HepG2 (cell line): ENCODE measurements around the gene PGPEP1. TPM values are rescaled to one million over a fixed set of nuclear protein-coding genes. Genes with fewer than 3 reads are reported as not detected.

ENCODE experiments used
- ATAC-seq: fragments of 200-7000 bp; cut with Tn5 transposase; 3 replicates; pipeline ENCODE4 v1.9.1; 2020; ENCODE audit warnings: mild to moderate bottlenecking, moderate library complexity
- BruUV-seq: library from RNA; stranded (reverse); fragments of 400-500 nt; replicated peaks from 2 replicates; lab custom pipeline; 2021; lab: Mats Ljungman, UMichigan
- CTCF ChIA-PET: fragments of 300-600 bp; formaldehyde crosslinking; extraction: SDS; loops from one replicate; lab custom pipeline; 2021; ENCODE audit warnings: low total read pairs, inconsistent platforms, low intra/inter-chr PET ratio; lab: Yijun Ruan, JAX
- POLR2A ChIA-PET: fragments of 350-600 bp; sonication (Branson Sonifier 250); formaldehyde crosslinking; loops from one replicate; lab custom pipeline; 2020; ENCODE audit warnings: antibody characterized with exemption, inconsistent platforms; lab: Yijun Ruan, JAX
- DNase-seq: peaks from one replicate; pipeline ENCODE4 v3.0.0-alpha.2; 2015; ENCODE audit warnings: low spot score
- FAIRE-seq: peaks from 3 replicates; lab custom pipeline; 2011; peaks lifted over from hg19 to GRCh38; lab: Jason Lieb, UNC
- H2AFZ ChIP-seq: one replicate; pipeline ENCODE4 v1.6.1; 2011; ENCODE audit warnings: low read length, inconsistent platforms
- H3K27ac ChIP-seq: fragments of 300-600 bp; 3 replicates; pipeline ENCODE4 v1.8.0; 2011; ENCODE audit warnings: mixed run types, mild to moderate bottlenecking, mixed read lengths, low read length, inconsistent platforms; ENCODE audit not compliant: insufficient read depth; ENCODE audit errors: extremely low read length
- H3K27me3 ChIP-seq, 2 experiments: fragments of 200-600 bp in 1 of 2; 2 replicates in 1 of 2; 3 replicates in 1 of 2; pipeline versions ENCODE4 v1.6.0 to v1.8.0; 2011; ENCODE audit warnings: low read length in 2 of 2, mild to moderate bottlenecking in 2 of 2, moderate library complexity in 2 of 2, inconsistent platforms in 1 of 2; ENCODE audit not compliant: insufficient read depth in 2 of 2, control insufficient read depth in 1 of 2
- H3K36me3 ChIP-seq, 2 experiments: fragments of 200-600 bp in 1 of 2; replicated peaks in 1 of 2; 2 replicates in 1 of 2; 3 replicates in 1 of 2; pipeline versions ENCODE4 v1.5.1 to v1.8.0; 2011; ENCODE audit warnings: low read length in 2 of 2, inconsistent platforms in 1 of 2; ENCODE audit not compliant: insufficient read depth in 2 of 2, control insufficient read depth in 1 of 2
- H3K4me1 ChIP-seq: 2 replicates; pipeline ENCODE4 v1.5.1; 2012; ENCODE audit warnings: low read length, inconsistent platforms; ENCODE audit not compliant: insufficient read depth
- H3K4me2 ChIP-seq: 2 replicates; pipeline ENCODE4 v1.6.0; 2011; ENCODE audit warnings: low read depth, low read length, inconsistent platforms
- H3K4me3 ChIP-seq, 3 experiments: fragments of 200-600 bp in 1 of 3; sonication (generic), shearing (Covaris generic) in 1 of 3; replicated peaks in 1 of 3; 2 replicates each; pipeline ENCODE4 v1.5.1; 2011 to 2016; ENCODE audit warnings: low read length in 3 of 3, inconsistent platforms in 2 of 3, low read depth in 2 of 3, mild to moderate bottlenecking in 2 of 3, control low read depth in 1 of 3, mixed read lengths in 1 of 3; ENCODE audit not compliant: insufficient read depth in 1 of 3
- H3K79me2 ChIP-seq: one replicate; pipeline ENCODE4 v1.6.1; 2011; ENCODE audit warnings: low read length, inconsistent platforms; ENCODE audit not compliant: insufficient read depth
- H3K9ac ChIP-seq: 2 replicates; pipeline ENCODE4 v1.6.0; 2011; ENCODE audit warnings: mild to moderate bottlenecking, low read depth, low read length, inconsistent platforms; ENCODE audit not compliant: insufficient read depth
- H3K9me3 ChIP-seq: 2 replicates; pipeline ENCODE4 v1.5.1; 2012; ENCODE audit warnings: mild to moderate bottlenecking, low read length
- H4K20me1 ChIP-seq: 2 replicates; pipeline ENCODE4 v1.6.0; 2011; ENCODE audit warnings: inconsistent platforms, mild to moderate bottlenecking, low read length, moderate library complexity; ENCODE audit not compliant: insufficient read depth
- ATM ChIP-seq: fragments of 450-650 bp; IDR thresholded peaks from 2 replicates; pipeline ENCODE4 v1.7.1; 2017; ENCODE audit warnings: mild to moderate bottlenecking, borderline replicate concordance
- CENPX ChIP-seq: sonication (generic); formaldehyde crosslinking; IDR thresholded peaks from 2 replicates; pipeline ENCODE4 v1.9.0; 2021; ENCODE audit warnings: mild to moderate bottlenecking, missing genetic modification reagents, moderate library complexity
- EED ChIP-seq: sonication (generic); formaldehyde crosslinking; IDR thresholded peaks from 2 replicates; pipeline ENCODE4 v1.5.0; 2020; ENCODE audit warnings: mild to moderate bottlenecking, missing genetic modification reagents
- ETV6 ChIP-seq: sonication (generic); formaldehyde crosslinking; conservative IDR thresholded peaks from 2 replicates; pipeline ENCODE4 v1.4.0; 2020; ENCODE audit warnings: missing genetic modification reagents
- ISX ChIP-seq: sonication (generic); formaldehyde crosslinking; conservative IDR thresholded peaks from 2 replicates; pipeline ENCODE4 v1.5.0; 2020; ENCODE audit warnings: missing genetic modification reagents
- KDM5A ChIP-seq: fragments of 200-600 bp; sonication (generic); IDR thresholded peaks from 2 replicates; pipeline ENCODE4 v1.7.0; 2018; ENCODE audit warnings: antibody characterized with exemption, mild to moderate bottlenecking, low read length, borderline replicate concordance
- PHF20 ChIP-seq: sonication (generic); formaldehyde crosslinking; IDR thresholded peaks from 2 replicates; pipeline ENCODE4 v1.5.0; 2020; ENCODE audit warnings: mild to moderate bottlenecking, missing genetic modification reagents
- POGZ ChIP-seq: sonication (generic); formaldehyde crosslinking; IDR thresholded peaks from 2 replicates; pipeline ENCODE4 v1.4.0; 2020; ENCODE audit warnings: mild to moderate bottlenecking, missing genetic modification reagents
- SATB2 ChIP-seq: sonication (generic); formaldehyde crosslinking; IDR thresholded peaks from 2 replicates; pipeline ENCODE4 v1.5.0; 2020; ENCODE audit warnings: missing genetic modification reagents
- SETDB1 ChIP-seq: sonication (generic); formaldehyde crosslinking; IDR thresholded peaks from 2 replicates; pipeline ENCODE4 v1.5.1; 2020; ENCODE audit warnings: missing genetic modification reagents, mild to moderate bottlenecking, borderline replicate concordance
- SP5 ChIP-seq: IDR thresholded peaks from 2 replicates; pipeline ENCODE4 v1.6.1; 2016; ENCODE audit warnings: low read depth, borderline replicate concordance
- ZBTB1 ChIP-seq: sonication (generic); formaldehyde crosslinking; IDR thresholded peaks from 2 replicates; pipeline ENCODE4 v1.4.0; 2020; ENCODE audit warnings: missing genetic modification reagents, borderline replicate concordance
- ZBTB38 ChIP-seq: sonication (generic); formaldehyde crosslinking; IDR thresholded peaks from 2 replicates; pipeline ENCODE4 v1.5.1; 2020; ENCODE audit warnings: mild to moderate bottlenecking, missing genetic modification reagents
- WGBS: methylation state at CpG from one replicate; pipeline ENCODE4 v1.1.6; 2017; ENCODE audit warnings: low lambda C conversion rate; 5-methylcytosine and 5-hydroxymethylcytosine counted together
- in situ Hi-C: cut with HindIII; loops from 2 replicates; pipeline ENCODE4 v1.10.0; 2017; ENCODE audit warnings: low pct_unique_long_range_greater_than_20kb; ENCODE audit not compliant: extremely low pct_ligation_motif_present
- intact Hi-C: fragments of 100-400 bp; cut with micrococcal nuclease; formaldehyde crosslinking; loops from one replicate; pipeline ENCODE4 v1.10.0; 2022; ENCODE audit not compliant: unreplicated experiment
- polyA plus RNA-seq, 8 experiments: library from polyadenylated mRNA; depleted of rRNA in 3 of 8; stranded (reverse) in 7 of 8; unstranded in 1 of 8; fragments of >200 nt; fragmentation: Illumina TruSeq in 4 of 8; extraction: Trizol in 4 of 8; gene quantifications; 2 replicates each; pipeline versions ENCODE4 v1.2.1 to v1.2.3, GENCODE V29; 2011 to 2016; ENCODE audit warnings: low read depth in 4 of 8, missing spikeins in 1 of 8, mixed read lengths in 1 of 8; ENCODE audit not compliant: insufficient read depth in 1 of 8
- total RNA-seq, 5 experiments: library from RNA; depleted of rRNA; stranded (reverse); fragments of >200 nt; fragmentation: Illumina TruSeq; extraction: Trizol; gene quantifications; 2 replicates each; pipeline ENCODE4 v1.2.3, GENCODE V29; 2016; ENCODE audit warnings: low read depth in 1 of 5
- TF ChIP-seq, protein P1 (sequence below): sonication (generic); formaldehyde crosslinking; IDR thresholded peaks from 2 replicates; pipeline ENCODE4 v1.5.1; 2020; ENCODE audit warnings: missing genetic modification reagents, mild to moderate bottlenecking, borderline replicate concordance
- TF ChIP-seq, protein P2 (sequence below): fragments of 450-650 bp; IDR thresholded peaks from 2 replicates; pipeline ENCODE4 v1.6.1; 2016
- TF ChIP-seq, protein P3 (sequence below): sonication (generic); formaldehyde crosslinking; IDR thresholded peaks from 2 replicates; pipeline ENCODE4 v1.5.1; 2020; ENCODE audit warnings: missing genetic modification reagents, mild to moderate bottlenecking, borderline replicate concordance

Gene PGPEP1
- total and polyA plus RNA-seq, 2 of the 13 experiments (the other 11 are each of a cell fraction or from before 2014, with no cell fraction given): 53.1 to 56.6 TPM

DNA sequence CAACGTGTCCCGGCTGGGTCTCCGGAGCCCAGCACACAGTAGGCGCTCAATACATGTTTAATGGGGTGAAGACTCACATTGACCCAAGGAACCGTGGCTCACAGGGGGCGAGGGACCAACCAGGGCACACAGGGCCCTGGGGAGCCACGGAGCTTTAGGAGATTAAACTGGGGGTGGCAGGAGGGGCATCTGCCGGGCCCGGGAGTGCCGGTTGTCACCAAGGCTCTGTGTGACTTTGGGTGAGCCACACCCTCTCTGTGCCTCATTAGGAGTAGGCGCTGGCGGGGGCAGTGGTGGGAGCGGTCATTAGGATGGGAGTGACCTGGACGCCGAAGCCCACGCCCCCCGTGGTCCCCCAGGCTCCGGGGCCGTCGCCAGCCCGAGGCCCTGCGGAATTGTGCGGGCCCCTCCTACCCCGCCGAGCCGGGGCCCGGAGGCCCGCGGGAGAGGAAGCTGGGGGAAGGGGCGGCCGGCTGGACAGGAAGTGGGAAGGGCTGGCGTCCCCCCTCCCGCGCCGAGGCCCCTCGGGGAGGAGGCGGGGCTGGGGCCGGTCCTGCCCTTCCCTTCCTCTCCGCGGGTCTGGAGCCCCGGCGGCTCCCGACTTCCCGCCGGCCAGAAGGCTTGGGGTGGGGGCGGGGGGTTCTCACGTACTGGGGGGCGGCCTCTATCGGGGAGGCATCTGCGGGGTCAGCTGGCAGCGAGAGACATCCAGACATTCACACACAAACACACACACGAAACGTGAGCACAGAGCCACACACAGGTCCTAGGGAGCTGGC is 77.0 kb downstream of the PGPEP1 start (continued):
- TF ChIP-seq POGZ (CRISPR knock-in tag) (no peak), ETV6 (peak; percentile 88), ZBTB1 (CRISPR knock-in tag) (no peak), ISX (no peak), SATB2 (CRISPR knock-in tag) (0 out of 2 replicates have a peak, but pooled peaks have one; percentile 35), SETDB1 (CRISPR knock-in tag) (no peak), SP5 (CRISPR knock-in tag) (peak; percentile 83), KDM5A (no peak), CENPX (no peak), PHF20 (CRISPR knock-in tag) (peak; percentile 67)
- TF ChIP-seq, protein P1, sequence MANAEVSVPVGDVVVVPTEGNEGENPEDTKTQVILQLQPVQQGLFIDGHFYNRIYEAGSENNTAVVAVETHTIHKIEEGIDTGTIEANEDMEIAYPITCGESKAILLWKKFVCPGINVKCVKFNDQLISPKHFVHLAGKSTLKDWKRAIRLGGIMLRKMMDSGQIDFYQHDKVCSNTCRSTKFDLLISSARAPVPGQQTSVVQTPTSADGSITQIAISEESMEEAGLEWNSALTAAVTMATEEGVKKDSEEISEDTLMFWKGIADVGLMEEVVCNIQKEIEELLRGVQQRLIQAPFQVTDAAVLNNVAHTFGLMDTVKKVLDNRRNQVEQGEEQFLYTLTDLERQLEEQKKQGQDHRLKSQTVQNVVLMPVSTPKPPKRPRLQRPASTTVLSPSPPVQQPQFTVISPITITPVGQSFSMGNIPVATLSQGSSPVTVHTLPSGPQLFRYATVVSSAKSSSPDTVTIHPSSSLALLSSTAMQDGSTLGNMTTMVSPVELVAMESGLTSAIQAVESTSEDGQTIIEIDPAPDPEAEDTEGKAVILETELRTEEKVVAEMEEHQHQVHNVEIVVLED (CRISPR knock-in tag): peak; percentile 48; the same call in 1 of the 2 replicates

DNA sequence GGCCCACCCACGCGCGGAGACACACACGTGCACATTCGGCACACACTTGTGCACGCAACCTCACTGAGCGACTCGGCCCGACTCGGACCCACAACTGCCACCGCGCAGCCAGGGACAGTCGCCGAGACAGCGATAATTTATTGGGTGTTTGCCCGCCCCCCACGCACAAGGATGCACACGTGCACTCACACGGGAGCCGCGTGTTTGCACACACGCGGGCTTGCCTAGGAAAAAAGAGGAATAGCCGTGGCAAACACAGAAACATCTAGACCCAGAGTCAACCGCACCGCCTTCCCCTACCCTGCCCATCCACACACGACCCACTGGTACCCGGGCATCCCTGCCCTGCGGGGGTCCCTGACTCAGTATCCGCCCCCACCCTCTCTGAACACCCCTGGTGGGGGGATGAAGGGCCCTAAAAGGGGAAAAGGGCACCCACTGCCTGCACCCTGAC is 77.7 kb downstream of the PGPEP1 start:
- no peaks in the 10 kb centered on the region for H3K27me3 ChIP-seq
- intact Hi-C loops: no loop called here
- H3K36me3 ChIP-seq: 0 out of 5 replicates have a peak, but pooled peaks cover 0 to 3% of the 10 kb centered on the region in 2 experiments
- ATAC-seq: no peak
- H4K20me1 ChIP-seq: peaks cover 7% of the 10 kb centered on the region; the same call in 1 of the 2 replicates
- BruUV-seq: no TSS peak
- peak overlapping the region; percentile 39; the same call in 1 of the 2 replicates for H3K9ac ChIP-seq
- H3K4me3 ChIP-seq: peak overlapping the region; percentile 42 to 78 (median 54)
- no peaks in the 10 kb centered on the region for H3K9me3 ChIP-seq
- no peak overlapping the region for H2AFZ ChIP-seq
- in situ Hi-C loops: loop anchor here (10.0 kb wide), 2 partner anchors 143 to 213 kb away; partner anchors contain the start of genes IQCN and RAB3A
- peaks cover 25% of the 10 kb centered on the region for H3K79me2 ChIP-seq
- ChIA-PET CTCF (no interaction called here), POLR2A (interaction anchor here (0.8 to 3.7 kb wide), 12 partner anchors 8 to 138 kb away, joined by 3 to 25 read pairs (median 4); partner anchors contain the start of genes GDF15, JUND and LSM4)
- H3K27ac ChIP-seq: no peak overlapping the region
- peak overlapping the region; percentile 85 for H3K4me2 ChIP-seq
- H3K4me1 ChIP-seq: peaks cover 69% of the 10 kb centered on the region
- FAIRE-seq: no peak
- 43% methylated on average over 10 of the region's 30 CpGs for WGBS
- DNase-seq: no peak
- TF ChIP-seq EED (CRISPR knock-in tag) (0 out of 2 replicates have a peak, but pooled peaks have one; percentile 37), ATM (no peak), ZBTB38 (CRISPR knock-in tag) (peak; percentile 72; the same call in 1 of the 2 replicates), SP5 (CRISPR knock-in tag) (no peak)
- TF ChIP-seq, protein P2, sequence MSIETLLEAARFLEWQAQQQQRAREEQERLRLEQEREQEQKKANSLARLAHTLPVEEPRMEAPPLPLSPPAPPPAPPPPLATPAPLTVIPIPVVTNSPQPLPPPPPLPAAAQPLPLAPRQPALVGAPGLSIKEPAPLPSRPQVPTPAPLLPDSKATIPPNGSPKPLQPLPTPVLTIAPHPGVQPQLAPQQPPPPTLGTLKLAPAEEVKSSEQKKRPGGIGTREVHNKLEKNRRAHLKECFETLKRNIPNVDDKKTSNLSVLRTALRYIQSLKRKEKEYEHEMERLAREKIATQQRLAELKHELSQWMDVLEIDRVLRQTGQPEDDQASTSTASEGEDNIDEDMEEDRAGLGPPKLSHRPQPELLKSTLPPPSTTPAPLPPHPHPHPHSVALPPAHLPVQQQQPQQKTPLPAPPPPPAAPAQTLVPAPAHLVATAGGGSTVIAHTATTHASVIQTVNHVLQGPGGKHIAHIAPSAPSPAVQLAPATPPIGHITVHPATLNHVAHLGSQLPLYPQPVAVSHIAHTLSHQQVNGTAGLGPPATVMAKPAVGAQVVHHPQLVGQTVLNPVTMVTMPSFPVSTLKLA: peak; percentile 82
- TF ChIP-seq, protein P3, sequence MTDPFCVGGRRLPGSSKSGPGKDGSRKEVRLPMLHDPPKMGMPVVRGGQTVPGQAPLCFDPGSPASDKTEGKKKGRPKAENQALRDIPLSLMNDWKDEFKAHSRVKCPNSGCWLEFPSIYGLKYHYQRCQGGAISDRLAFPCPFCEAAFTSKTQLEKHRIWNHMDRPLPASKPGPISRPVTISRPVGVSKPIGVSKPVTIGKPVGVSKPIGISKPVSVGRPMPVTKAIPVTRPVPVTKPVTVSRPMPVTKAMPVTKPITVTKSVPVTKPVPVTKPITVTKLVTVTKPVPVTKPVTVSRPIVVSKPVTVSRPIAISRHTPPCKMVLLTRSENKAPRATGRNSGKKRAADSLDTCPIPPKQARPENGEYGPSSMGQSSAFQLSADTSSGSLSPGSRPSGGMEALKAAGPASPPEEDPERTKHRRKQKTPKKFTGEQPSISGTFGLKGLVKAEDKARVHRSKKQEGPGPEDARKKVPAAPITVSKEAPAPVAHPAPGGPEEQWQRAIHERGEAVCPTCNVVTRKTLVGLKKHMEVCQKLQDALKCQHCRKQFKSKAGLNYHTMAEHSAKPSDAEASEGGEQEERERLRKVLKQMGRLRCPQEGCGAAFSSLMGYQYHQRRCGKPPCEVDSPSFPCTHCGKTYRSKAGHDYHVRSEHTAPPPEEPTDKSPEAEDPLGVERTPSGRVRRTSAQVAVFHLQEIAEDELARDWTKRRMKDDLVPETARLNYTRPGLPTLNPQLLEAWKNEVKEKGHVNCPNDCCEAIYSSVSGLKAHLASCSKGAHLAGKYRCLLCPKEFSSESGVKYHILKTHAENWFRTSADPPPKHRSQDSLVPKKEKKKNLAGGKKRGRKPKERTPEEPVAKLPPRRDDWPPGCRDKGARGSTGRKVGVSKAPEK (CRISPR knock-in tag): 0 out of 2 replicates have a peak, but pooled peaks have one; percentile 8
